ENCODE results near the gene PPP4R4. TPM values are rescaled to one million over a fixed set of nuclear protein-coding genes. Genes with fewer than 3 reads are reported as not detected.

The PPP4R4 gene
- total and polyA plus RNA-seq, 12 donors = 0.08 to 6.2 (median 0.55) TPM

- H3K27ac ChIP-seq = no peak overlapping the region
- no peak for DNase-seq
- no peaks in the 10 kb centered on the region for H3K4me1 ChIP-seq (replicated peaks in 1 of 2)
- no peak for TF ChIP-seq CTCF (IDR thresholded peaks at IDR 0.05)
- TF ChIP-seq POLR2A (IDR thresholded peaks at IDR 0.05) = no peak
- no peaks in the 10 kb centered on the region for H3K36me3 ChIP-seq (replicated peaks in 1 of 2)
- H3K4me3 ChIP-seq = no peak overlapping the region
- no peaks in the 10 kb centered on the region for H3K27me3 ChIP-seq
- intact Hi-C loops (cut with DNase I) = no loop called here
- H3K9me3 ChIP-seq (replicated peaks in 1 of 3) = no peaks in the 10 kb centered on the region
Measured at GRCh38 chr14:94285158-94285557, 111.0 kb downstream of the PPP4R4 start.

- TF ChIP-seq CTCF (IDR thresholded peaks at IDR 0.05) (no peak), POLR2A (IDR thresholded peaks at IDR 0.05) (no peak)
- Histone ChIP-seq H3K4me3 (no peak overlapping the region), H3K27me3 (no peaks in the 10 kb centered on the region), H3K4me1 (replicated peaks in 1 of 2) (no peaks in the 10 kb centered on the region), H3K36me3 (replicated peaks in 1 of 2) (no peaks in the 10 kb centered on the region), H3K9me3 (replicated peaks in 1 of 3) (no peaks in the 10 kb centered on the region), H3K27ac (no peak overlapping the region)
- intact Hi-C loops (cut with DNase I) = no loop called here
- 64 to 71% (median 68%) methylated on average over 12 to 14 of the region's 14 CpGs for WGBS, 4 donors
- no peak for DNase-seq
Measured at GRCh38 chr14:94288610-94289465, 114.7 kb downstream of the PPP4R4 start.

DNA sequence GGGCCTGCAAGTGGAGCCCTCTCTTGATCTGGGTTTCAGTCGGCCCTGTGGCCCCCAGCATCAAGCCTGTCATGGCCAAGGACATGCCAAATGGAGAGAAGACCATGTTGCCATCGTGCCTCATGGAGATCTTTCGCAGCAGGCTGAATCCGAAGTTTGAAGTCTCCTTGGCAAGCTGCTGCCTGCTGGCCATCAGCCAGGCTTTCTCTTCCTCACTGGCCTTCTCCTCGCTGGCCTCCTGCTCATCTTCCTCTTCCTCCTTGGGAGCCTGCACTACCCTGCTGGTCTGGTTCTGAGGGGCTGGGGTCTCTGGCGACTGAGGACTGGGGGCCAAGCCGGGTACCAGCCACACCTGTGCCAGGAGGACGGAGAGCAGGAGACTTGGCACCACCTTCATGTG is 116.1 kb downstream of the PPP4R4 start:
- DNase-seq = no peak
- no peak overlapping the region for H3K27ac ChIP-seq
- H3K4me3 ChIP-seq = no peak overlapping the region
- H3K4me1 ChIP-seq (replicated peaks in 1 of 2) = no peaks in the 10 kb centered on the region
- no peaks in the 10 kb centered on the region for H3K36me3 ChIP-seq (replicated peaks in 1 of 2)
- H3K9me3 ChIP-seq (replicated peaks in 1 of 3) = no peaks in the 10 kb centered on the region
- WGBS, 4 donors = 52 to 82% (median 65%) methylated on average over 2 to 8 of the region's 8 CpGs
- H3K27me3 ChIP-seq = no peaks in the 10 kb centered on the region
- TF ChIP-seq POLR2A (IDR thresholded peaks at IDR 0.05) = no peak
- no peak for TF ChIP-seq CTCF (IDR thresholded peaks at IDR 0.05)
- intact Hi-C loops (cut with DNase I) = no loop called here

DNA sequence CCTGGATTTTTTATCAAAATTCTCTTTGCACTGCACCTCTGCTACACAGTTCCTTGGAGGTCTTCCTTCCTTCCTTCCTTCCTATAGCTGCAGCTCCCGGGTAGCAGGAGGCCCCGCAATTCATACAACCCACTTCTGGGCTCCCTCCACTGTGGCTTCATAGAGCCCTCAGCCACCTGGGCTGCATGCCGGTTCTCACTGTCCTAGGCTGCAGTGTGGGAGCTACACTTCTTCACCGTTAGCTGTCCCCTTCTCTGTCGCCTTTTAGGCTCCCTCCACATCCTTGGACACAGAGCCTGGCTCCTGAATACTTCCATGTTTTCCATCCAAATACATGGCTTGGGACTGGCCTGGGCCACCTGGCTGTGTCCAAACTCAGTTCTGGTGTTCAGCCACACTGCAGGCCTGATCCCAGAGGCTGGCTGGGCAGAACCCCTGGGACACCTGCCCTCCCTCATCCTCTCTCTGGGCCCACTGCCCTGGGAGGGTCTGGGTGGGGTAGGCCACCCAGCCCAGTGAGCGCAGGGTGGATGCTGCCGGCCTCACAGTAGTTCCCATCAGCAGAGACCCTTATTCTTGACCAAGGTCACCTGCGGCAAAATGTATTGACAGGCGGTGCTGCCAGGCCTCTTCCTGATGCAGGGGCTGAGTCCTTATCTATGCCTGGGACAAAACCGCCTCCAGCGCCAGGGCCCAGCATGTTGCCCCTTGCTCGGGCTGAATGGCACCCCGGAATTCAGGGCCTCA is 117.2 kb downstream of the PPP4R4 start:
- intact Hi-C loops (cut with DNase I) = no loop called here
- Histone ChIP-seq H3K4me3 (no peak overlapping the region), H3K27me3 (no peaks in the 10 kb centered on the region), H3K4me1 (replicated peaks in 1 of 2) (no peaks in the 10 kb centered on the region), H3K9me3 (replicated peaks in 1 of 3) (no peaks in the 10 kb centered on the region), H3K27ac (no peak overlapping the region), H3K36me3 (replicated peaks in 1 of 2) (no peaks in the 10 kb centered on the region)
- DNase-seq = no peak
- 84 to 88% (median 86%) methylated on average over 10 to 13 of the region's 13 CpGs for WGBS, 4 donors
- TF ChIP-seq POLR2A (IDR thresholded peaks at IDR 0.05) = no peak
